Measurements from ENCODE around the gene CHID1.

CHID1 gene

DNA sequence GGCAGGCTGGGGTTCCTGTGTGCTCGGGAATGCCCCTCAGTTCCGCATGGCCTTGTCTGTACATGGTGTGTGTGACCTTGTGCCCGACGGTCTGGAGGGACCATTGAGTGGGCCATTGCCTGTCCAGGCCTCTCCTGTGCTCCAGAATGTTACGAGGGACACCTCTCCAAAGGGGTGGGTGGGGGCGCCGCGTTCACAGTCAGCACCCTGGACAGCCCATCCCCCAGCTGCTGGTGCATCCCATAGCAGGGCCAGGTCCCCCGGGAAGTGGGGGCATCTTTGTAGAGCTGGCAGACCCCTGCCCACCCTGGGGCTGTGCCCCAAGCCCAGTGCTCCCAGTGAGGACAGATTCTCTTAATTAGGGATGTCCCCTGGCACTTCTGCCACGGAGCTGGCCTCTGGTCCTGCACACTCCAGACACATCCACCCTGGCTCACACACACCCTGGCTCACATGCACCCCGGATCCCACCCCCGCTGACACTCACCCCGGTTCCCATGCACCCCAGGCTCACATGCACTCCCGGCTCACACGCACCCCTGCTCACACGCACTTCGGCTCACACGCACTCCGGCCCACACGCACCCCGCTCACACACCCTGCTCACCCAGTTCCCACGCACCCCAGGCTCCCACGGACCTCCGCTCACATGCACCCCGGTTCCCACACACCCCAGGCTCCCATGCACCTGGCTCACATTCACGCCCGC, 52.4 kb downstream of the CHID1 start:
- Histone ChIP-seq H3K9ac (ENCODE audit: low read depth, low read length, poor library complexity, severe bottlenecking) (no peak overlapping the region), H3F3A (ENCODE audit: low read depth) (no peaks in the 10 kb centered on the region), H4K20me1 (ENCODE audit: insufficient read depth, low read length, poor library complexity, severe bottlenecking) (no peaks in the 10 kb centered on the region), H3K36me3 (ENCODE audit: insufficient read depth, low read length) (no peaks in the 10 kb centered on the region), H3K79me2 (ENCODE audit: insufficient read depth, low read length) (no peaks in the 10 kb centered on the region), H3K4me1 (ENCODE audit: insufficient read depth, low read length, poor library complexity, severe bottlenecking) (peaks cover 3% of the 10 kb centered on the region), H3K9me2 (replicated peaks; ENCODE audit: low read depth, low read length) (no peaks in the 10 kb centered on the region), H3K4me2 (ENCODE audit: low read depth, low read length, poor library complexity, severe bottlenecking) (no peak overlapping the region), H3K4me3 (ENCODE audit: low read length, poor library complexity, severe bottlenecking) (no peak overlapping the region), H3K9me3 (ENCODE audit: insufficient read depth, low read depth, low read length) (no peaks in the 10 kb centered on the region), H3K27me3 (ENCODE audit: insufficient read depth, low read length, poor library complexity, severe bottlenecking) (no peaks in the 10 kb centered on the region), H2AFZ (ENCODE audit: low read length) (no peak overlapping the region)
- TF ChIP-seq, protein P1, sequence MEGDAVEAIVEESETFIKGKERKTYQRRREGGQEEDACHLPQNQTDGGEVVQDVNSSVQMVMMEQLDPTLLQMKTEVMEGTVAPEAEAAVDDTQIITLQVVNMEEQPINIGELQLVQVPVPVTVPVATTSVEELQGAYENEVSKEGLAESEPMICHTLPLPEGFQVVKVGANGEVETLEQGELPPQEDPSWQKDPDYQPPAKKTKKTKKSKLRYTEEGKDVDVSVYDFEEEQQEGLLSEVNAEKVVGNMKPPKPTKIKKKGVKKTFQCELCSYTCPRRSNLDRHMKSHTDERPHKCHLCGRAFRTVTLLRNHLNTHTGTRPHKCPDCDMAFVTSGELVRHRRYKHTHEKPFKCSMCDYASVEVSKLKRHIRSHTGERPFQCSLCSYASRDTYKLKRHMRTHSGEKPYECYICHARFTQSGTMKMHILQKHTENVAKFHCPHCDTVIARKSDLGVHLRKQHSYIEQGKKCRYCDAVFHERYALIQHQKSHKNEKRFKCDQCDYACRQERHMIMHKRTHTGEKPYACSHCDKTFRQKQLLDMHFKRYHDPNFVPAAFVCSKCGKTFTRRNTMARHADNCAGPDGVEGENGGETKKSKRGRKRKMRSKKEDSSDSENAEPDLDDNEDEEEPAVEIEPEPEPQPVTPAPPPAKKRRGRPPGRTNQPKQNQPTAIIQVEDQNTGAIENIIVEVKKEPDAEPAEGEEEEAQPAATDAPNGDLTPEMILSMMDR (conservative IDR thresholded peaks at IDR 0.05; ENCODE audit: low read length), result no peak
- no peak for TF ChIP-seq EZH2phosphoT487 (IDR thresholded peaks at IDR 0.05; ENCODE audit: borderline replicate concordance)

DNA sequence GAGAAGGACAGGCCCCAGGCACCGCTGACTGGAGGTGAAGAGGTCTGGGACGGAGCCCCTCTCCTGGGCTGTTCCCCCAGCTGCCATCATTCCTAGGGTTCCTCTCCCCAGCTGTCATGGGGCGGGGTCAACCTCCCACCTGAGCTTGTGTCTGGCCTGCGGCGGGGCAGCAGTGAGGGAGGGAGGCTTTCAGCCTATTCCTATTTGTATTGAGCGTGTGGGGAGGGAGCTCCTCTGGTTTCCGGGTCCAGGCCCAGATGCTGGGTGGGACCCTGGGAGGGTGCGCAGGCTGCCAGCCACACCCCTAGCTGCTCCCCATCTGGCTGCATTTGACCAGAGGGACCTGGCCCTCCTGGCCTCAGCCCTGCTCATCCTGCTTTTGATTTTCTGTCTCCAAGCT, 54.2 kb downstream of the CHID1 start:
- Histone ChIP-seq H3K9ac (ENCODE audit: low read depth, low read length, poor library complexity, severe bottlenecking) (no peak overlapping the region), H4K20me1 (ENCODE audit: insufficient read depth, low read length, poor library complexity, severe bottlenecking) (no peaks in the 10 kb centered on the region), H3K9me3 (ENCODE audit: insufficient read depth, low read depth, low read length) (no peaks in the 10 kb centered on the region), H3F3A (ENCODE audit: low read depth) (no peaks in the 10 kb centered on the region), H3K4me1 (ENCODE audit: insufficient read depth, low read length, poor library complexity, severe bottlenecking) (peaks cover 3% of the 10 kb centered on the region), H2AFZ (ENCODE audit: low read length) (no peak overlapping the region), H3K4me2 (ENCODE audit: low read depth, low read length, poor library complexity, severe bottlenecking) (no peak overlapping the region), H3K79me2 (ENCODE audit: insufficient read depth, low read length) (no peaks in the 10 kb centered on the region), H3K4me3 (ENCODE audit: low read length, poor library complexity, severe bottlenecking) (no peak overlapping the region), H3K36me3 (ENCODE audit: insufficient read depth, low read length) (no peaks in the 10 kb centered on the region), H3K27me3 (ENCODE audit: insufficient read depth, low read length, poor library complexity, severe bottlenecking) (no peaks in the 10 kb centered on the region), H3K9me2 (replicated peaks; ENCODE audit: low read depth, low read length) (no peaks in the 10 kb centered on the region)
- TF ChIP-seq, protein P1 (conservative IDR thresholded peaks at IDR 0.05; ENCODE audit: low read length), result no peak
- TF ChIP-seq EZH2phosphoT487 (IDR thresholded peaks at IDR 0.05; ENCODE audit: borderline replicate concordance), result no peak

DNA sequence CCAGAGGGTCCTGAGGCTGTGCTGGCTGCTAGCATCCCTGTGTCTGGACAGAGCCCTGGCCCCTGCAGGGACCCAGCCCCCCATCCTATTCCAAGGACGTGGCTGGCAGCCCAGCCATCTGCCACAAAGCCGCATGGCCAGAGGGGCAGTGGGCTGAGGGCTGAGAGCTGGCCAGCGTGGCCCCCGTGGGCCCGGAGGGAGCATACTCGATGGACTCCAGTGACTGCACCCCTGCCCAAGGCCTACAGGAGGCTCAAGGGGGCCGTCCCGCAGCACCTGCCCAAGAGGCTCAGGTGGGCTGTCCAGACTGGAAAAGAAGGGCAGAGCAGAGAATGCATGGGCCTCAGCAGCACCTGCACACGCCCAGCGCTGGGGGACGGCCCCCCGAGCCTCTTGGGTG, 54.8 kb downstream of the CHID1 start:
- Histone ChIP-seq H3K4me1 (ENCODE audit: insufficient read depth, low read length, poor library complexity, severe bottlenecking) (peaks cover 3% of the 10 kb centered on the region), H3K36me3 (ENCODE audit: insufficient read depth, low read length) (no peaks in the 10 kb centered on the region), H3K9me3 (ENCODE audit: insufficient read depth, low read depth, low read length) (no peaks in the 10 kb centered on the region), H3K27me3 (ENCODE audit: insufficient read depth, low read length, poor library complexity, severe bottlenecking) (no peaks in the 10 kb centered on the region), H3K9me2 (replicated peaks; ENCODE audit: low read depth, low read length) (no peaks in the 10 kb centered on the region), H3K4me3 (ENCODE audit: low read length, poor library complexity, severe bottlenecking) (no peak overlapping the region), H3K4me2 (ENCODE audit: low read depth, low read length, poor library complexity, severe bottlenecking) (no peak overlapping the region), H3K9ac (ENCODE audit: low read depth, low read length, poor library complexity, severe bottlenecking) (no peak overlapping the region), H2AFZ (ENCODE audit: low read length) (no peak overlapping the region), H3F3A (ENCODE audit: low read depth) (no peaks in the 10 kb centered on the region), H3K79me2 (ENCODE audit: insufficient read depth, low read length) (no peaks in the 10 kb centered on the region), H4K20me1 (ENCODE audit: insufficient read depth, low read length, poor library complexity, severe bottlenecking) (no peaks in the 10 kb centered on the region)
- TF ChIP-seq EZH2phosphoT487 (IDR thresholded peaks at IDR 0.05; ENCODE audit: borderline replicate concordance), result no peak
- TF ChIP-seq, protein P1 (conservative IDR thresholded peaks at IDR 0.05; ENCODE audit: low read length), result no peak
